HepG2 (cell line): ENCODE data around the gene IFIT5.

ENCODE experiments used
- BHLHE40 ChIP-seq: IDR thresholded peaks from 2 replicates; pipeline ENCODE4 v1.6.1; 2011; ENCODE audit warnings: low read length, improper control_type of control experiment
- MEF2D ChIP-seq: sonication (generic); formaldehyde crosslinking; IDR thresholded peaks from 2 replicates; pipeline ENCODE4 v1.5.1; 2020; ENCODE audit warnings: mild to moderate bottlenecking, missing genetic modification reagents
- POLR2A ChIP-seq, 2 experiments: IDR thresholded peaks; 2 replicates each; pipeline ENCODE4 v1.6.1; 2011; ENCODE audit warnings: low read depth in 2 of 2, low read length in 2 of 2, mild to moderate bottlenecking in 1 of 2, moderate library complexity in 1 of 2; ENCODE audit not compliant: insufficient read depth in 1 of 2
- PRPF4 ChIP-seq: fragments of 200-400 bp; formaldehyde crosslinking; IDR thresholded peaks from 2 replicates; pipeline ENCODE4 v1.6.1; 2016; ENCODE audit warnings: low read length, low read depth; ENCODE audit not compliant: poor library complexity, severe bottlenecking
- RFX5 ChIP-seq: IDR thresholded peaks from 2 replicates; pipeline ENCODE4 v1.6.1; 2011; ENCODE audit warnings: low read depth, low read length, improper control_type of control experiment
- ZBTB1 ChIP-seq: sonication (generic); formaldehyde crosslinking; IDR thresholded peaks from 2 replicates; pipeline ENCODE4 v1.4.0; 2020; ENCODE audit warnings: missing genetic modification reagents, borderline replicate concordance
- ZFP37 ChIP-seq: sonication (generic); formaldehyde crosslinking; IDR thresholded peaks from 2 replicates; pipeline ENCODE4 v1.4.0; 2020; ENCODE audit warnings: missing genetic modification reagents, borderline replicate concordance
- ZNF577 ChIP-seq: sonication (generic); formaldehyde crosslinking; IDR thresholded peaks from 2 replicates; pipeline ENCODE4 v1.4.0; 2020; ENCODE audit warnings: mild to moderate bottlenecking, low read depth, missing genetic modification reagents, borderline replicate concordance
- TF ChIP-seq, protein P1 (sequence below): IDR thresholded peaks from 2 replicates; pipeline ENCODE4 v1.6.1; 2016; ENCODE audit warnings: low read depth, missing genetic modification reagents, missing compliant biosample characterization
- TF ChIP-seq, protein P2 (sequence below): sonication (generic); formaldehyde crosslinking; IDR thresholded peaks from 2 replicates; pipeline ENCODE4 v1.5.0; 2020; ENCODE audit warnings: mild to moderate bottlenecking, missing genetic modification reagents, moderate library complexity
- TF ChIP-seq, protein P3 (sequence below): IDR thresholded peaks from 2 replicates; pipeline ENCODE4 v1.6.1; 2012; ENCODE audit warnings: low read depth, low read length, improper control_type of control experiment

DNA sequence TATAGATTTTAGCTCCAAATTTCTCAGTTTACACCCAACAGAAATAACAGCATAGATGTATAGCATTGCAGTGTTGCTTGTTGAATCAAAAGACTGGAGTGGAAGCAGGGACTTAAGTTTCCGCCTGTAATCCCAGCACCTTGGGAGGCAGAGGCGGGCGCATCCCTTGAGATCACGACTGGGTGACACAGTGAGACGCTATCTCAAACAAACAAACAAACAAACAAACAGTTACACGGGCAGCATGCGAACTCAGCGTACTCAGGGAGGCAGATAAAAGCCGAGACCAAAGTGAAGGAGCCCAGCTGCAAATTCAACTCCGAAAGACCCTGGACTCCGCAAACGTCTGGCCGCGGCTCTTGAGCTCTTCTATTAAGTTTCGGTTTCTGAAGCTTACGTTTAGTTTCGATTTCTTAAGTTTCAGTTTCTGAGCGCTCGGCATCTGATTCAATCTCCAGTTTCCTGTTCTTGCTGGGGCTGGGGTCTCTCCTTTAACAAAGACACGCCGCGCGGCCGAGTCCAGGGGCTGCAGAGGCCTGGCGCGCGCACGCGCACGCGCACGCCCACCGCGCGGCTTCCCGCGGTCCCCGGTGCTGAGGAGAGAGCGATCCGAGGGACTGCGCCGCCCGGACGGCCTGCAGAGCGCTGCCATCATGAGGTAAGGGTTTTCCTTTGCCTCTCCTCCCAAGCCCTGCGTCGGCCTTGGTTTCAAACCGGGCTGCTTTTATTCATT is at the start of gene IFIT5:
- TF ChIP-seq ZFP37 (CRISPR knock-in tag): no peak
- TF ChIP-seq RFX5: no peak
- TF ChIP-seq PRPF4: no peak
- TF ChIP-seq ZNF577 (CRISPR knock-in tag): no peak
- TF ChIP-seq MEF2D: no peak
- TF ChIP-seq, protein P1, sequence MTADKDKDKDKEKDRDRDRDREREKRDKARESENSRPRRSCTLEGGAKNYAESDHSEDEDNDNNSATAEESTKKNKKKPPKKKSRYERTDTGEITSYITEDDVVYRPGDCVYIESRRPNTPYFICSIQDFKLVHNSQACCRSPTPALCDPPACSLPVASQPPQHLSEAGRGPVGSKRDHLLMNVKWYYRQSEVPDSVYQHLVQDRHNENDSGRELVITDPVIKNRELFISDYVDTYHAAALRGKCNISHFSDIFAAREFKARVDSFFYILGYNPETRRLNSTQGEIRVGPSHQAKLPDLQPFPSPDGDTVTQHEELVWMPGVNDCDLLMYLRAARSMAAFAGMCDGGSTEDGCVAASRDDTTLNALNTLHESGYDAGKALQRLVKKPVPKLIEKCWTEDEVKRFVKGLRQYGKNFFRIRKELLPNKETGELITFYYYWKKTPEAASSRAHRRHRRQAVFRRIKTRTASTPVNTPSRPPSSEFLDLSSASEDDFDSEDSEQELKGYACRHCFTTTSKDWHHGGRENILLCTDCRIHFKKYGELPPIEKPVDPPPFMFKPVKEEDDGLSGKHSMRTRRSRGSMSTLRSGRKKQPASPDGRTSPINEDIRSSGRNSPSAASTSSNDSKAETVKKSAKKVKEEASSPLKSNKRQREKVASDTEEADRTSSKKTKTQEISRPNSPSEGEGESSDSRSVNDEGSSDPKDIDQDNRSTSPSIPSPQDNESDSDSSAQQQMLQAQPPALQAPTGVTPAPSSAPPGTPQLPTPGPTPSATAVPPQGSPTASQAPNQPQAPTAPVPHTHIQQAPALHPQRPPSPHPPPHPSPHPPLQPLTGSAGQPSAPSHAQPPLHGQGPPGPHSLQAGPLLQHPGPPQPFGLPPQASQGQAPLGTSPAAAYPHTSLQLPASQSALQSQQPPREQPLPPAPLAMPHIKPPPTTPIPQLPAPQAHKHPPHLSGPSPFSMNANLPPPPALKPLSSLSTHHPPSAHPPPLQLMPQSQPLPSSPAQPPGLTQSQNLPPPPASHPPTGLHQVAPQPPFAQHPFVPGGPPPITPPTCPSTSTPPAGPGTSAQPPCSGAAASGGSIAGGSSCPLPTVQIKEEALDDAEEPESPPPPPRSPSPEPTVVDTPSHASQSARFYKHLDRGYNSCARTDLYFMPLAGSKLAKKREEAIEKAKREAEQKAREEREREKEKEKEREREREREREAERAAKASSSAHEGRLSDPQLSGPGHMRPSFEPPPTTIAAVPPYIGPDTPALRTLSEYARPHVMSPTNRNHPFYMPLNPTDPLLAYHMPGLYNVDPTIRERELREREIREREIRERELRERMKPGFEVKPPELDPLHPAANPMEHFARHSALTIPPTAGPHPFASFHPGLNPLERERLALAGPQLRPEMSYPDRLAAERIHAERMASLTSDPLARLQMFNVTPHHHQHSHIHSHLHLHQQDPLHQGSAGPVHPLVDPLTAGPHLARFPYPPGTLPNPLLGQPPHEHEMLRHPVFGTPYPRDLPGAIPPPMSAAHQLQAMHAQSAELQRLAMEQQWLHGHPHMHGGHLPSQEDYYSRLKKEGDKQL (CRISPR knock-in tag): no peak
- TF ChIP-seq, protein P2, sequence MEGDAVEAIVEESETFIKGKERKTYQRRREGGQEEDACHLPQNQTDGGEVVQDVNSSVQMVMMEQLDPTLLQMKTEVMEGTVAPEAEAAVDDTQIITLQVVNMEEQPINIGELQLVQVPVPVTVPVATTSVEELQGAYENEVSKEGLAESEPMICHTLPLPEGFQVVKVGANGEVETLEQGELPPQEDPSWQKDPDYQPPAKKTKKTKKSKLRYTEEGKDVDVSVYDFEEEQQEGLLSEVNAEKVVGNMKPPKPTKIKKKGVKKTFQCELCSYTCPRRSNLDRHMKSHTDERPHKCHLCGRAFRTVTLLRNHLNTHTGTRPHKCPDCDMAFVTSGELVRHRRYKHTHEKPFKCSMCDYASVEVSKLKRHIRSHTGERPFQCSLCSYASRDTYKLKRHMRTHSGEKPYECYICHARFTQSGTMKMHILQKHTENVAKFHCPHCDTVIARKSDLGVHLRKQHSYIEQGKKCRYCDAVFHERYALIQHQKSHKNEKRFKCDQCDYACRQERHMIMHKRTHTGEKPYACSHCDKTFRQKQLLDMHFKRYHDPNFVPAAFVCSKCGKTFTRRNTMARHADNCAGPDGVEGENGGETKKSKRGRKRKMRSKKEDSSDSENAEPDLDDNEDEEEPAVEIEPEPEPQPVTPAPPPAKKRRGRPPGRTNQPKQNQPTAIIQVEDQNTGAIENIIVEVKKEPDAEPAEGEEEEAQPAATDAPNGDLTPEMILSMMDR (CRISPR knock-in tag): peak; percentile 22; the same call in 1 of the 2 replicates
- TF ChIP-seq POLR2A (IDR thresholded peaks at IDR 0.05; ENCODE audit: insufficient read depth in 1 of 2, low read depth in 2 of 2, low read length in 2 of 2): peak in 1 of 2 experiments; percentile 61; a peak in 2 of 4 replicates
- TF ChIP-seq BHLHE40: no peak
- no peak for TF ChIP-seq ZBTB1 (CRISPR knock-in tag)
- TF ChIP-seq, protein P3, sequence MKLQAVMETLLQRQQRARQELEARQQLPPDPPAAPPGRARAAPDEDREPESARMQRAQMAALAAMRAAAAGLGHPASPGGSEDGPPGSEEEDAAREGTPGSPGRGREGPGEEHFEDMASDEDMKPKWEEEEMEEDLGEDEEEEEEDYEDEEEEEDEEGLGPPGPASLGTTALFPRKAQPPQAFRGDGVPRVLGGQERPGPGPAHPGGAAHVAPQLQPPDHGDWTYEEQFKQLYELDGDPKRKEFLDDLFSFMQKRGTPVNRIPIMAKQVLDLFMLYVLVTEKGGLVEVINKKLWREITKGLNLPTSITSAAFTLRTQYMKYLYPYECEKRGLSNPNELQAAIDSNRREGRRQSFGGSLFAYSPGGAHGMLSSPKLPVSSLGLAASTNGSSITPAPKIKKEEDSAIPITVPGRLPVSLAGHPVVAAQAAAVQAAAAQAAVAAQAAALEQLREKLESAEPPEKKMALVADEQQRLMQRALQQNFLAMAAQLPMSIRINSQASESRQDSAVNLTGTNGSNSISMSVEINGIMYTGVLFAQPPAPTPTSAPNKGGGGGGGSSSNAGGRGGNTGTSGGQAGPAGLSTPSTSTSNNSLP: no peak
